GM20000 (cell line): ENCODE results near the gene LARP1B.
"Not testable (repeated sequence)": the region's sequence is repeated elsewhere in the genome, so short reads cannot be mapped to it uniquely, and the experiment has no call there.

Source experiments
- DNase-seq: peaks from one replicate; pipeline ENCODE4 v3.0.0; 2012; ENCODE audit warnings: low spot score
- TF ChIP-seq, protein P1 (sequence below): IDR thresholded peaks from 2 replicates; pipeline ENCODE4 v1.5.1; 2012; ENCODE audit warnings: mild to moderate bottlenecking, control low read depth; ENCODE audit errors: extremely low read depth, missing control alignments

The LARP1B gene

GRCh38 chr4:128155231-128155855 lies 94.2 kb downstream of the LARP1B start:
- no peak for DNase-seq
- TF ChIP-seq, protein P1, sequence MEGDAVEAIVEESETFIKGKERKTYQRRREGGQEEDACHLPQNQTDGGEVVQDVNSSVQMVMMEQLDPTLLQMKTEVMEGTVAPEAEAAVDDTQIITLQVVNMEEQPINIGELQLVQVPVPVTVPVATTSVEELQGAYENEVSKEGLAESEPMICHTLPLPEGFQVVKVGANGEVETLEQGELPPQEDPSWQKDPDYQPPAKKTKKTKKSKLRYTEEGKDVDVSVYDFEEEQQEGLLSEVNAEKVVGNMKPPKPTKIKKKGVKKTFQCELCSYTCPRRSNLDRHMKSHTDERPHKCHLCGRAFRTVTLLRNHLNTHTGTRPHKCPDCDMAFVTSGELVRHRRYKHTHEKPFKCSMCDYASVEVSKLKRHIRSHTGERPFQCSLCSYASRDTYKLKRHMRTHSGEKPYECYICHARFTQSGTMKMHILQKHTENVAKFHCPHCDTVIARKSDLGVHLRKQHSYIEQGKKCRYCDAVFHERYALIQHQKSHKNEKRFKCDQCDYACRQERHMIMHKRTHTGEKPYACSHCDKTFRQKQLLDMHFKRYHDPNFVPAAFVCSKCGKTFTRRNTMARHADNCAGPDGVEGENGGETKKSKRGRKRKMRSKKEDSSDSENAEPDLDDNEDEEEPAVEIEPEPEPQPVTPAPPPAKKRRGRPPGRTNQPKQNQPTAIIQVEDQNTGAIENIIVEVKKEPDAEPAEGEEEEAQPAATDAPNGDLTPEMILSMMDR: no peak

- TF ChIP-seq, protein P1: no peak
- DNase-seq: no peak
Measured at GRCh38 chr4:128155874-128156456, 94.9 kb downstream of the LARP1B start.

- not testable (repeated sequence) for DNase-seq
Measured at GRCh38 chr4:128156472-128156871, 95.4 kb downstream of the LARP1B start.

DNA sequence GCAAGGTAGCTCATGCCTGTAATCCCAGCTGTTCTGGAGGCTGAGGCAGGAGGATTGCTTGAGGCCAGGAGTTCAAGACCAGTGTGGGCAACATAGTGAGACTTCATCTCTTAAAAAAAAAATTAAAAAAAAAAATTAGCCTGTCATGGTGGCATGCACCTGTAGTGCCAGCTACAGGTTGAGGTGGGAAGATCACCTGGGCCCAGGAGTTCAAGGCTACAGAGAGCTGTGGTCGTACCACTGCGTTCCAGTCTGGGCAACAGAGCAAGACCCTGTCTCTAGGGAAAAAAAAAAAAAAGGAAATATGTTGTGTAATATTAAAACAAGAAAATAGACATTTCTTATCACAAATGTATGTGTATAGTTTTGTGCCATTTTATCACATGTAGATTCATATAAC lies 97.8 kb downstream of the LARP1B start:
- TF ChIP-seq, protein P1: no peak
- DNase-seq: no peak

DNA sequence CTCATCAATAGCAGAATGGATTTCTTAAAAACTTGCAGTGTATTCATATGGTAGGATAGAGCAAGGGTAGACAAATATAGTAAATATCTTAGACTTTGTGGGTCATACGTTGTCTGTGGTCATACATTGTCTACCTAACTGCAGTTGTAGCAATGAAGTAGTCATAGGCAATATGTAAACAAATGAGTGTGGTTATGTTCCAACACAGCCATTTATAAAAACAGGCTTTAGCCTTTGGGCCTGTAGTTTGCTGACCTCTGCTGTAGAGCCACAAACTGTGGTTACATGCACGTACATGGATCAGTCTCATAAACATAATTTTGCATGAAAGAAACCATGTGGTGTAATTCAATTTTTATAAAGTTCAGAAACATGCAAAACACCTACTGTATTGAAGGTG lies 98.9 kb downstream of the LARP1B start:
- no peak for DNase-seq
- TF ChIP-seq, protein P1: no peak

GRCh38 chr4:128161138-128161537 lies 100.0 kb downstream of the LARP1B start:
- TF ChIP-seq, protein P1: no peak
- DNase-seq: no peak

DNA sequence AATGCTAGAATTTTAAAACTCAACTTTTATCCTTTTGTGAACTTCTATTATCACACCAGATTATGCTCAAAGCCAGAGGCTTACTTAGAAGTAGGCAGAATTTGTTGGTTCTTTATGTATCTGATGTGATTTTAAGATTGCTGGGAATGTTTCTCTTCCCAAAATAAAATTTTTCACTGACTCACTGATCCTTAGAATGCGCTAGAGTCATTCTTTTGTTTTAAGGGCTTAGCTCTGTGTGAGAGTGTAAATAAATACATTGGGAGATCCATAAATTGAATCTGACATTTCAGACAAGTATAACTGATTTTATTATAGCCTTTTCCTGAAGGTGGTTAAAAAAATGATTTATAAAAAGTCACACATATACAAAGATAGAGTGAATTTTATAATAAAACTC lies 101.3 kb downstream of the LARP1B start:
- no peak for DNase-seq

More for the DNA sequence above, 101.3 kb downstream of the LARP1B start:
- TF ChIP-seq, protein P1: no peak
